Suppressor macrophage treated with lipopolysaccharide for 4 hours (primary cell): ENCODE measurements around the gene MXRA5.
A peak's percentile ranks its signal among the peaks of the same experiment; 100 is the strongest.
"Not testable (repeated sequence)": the region's sequence is repeated elsewhere in the genome, so short reads cannot be mapped to it uniquely, and the experiment has no call there.

Experiments
- DNase-seq: peaks from one replicate; pipeline ENCODE4 v3.0.0-alpha.2; 2020

MXRA5 gene

DNA sequence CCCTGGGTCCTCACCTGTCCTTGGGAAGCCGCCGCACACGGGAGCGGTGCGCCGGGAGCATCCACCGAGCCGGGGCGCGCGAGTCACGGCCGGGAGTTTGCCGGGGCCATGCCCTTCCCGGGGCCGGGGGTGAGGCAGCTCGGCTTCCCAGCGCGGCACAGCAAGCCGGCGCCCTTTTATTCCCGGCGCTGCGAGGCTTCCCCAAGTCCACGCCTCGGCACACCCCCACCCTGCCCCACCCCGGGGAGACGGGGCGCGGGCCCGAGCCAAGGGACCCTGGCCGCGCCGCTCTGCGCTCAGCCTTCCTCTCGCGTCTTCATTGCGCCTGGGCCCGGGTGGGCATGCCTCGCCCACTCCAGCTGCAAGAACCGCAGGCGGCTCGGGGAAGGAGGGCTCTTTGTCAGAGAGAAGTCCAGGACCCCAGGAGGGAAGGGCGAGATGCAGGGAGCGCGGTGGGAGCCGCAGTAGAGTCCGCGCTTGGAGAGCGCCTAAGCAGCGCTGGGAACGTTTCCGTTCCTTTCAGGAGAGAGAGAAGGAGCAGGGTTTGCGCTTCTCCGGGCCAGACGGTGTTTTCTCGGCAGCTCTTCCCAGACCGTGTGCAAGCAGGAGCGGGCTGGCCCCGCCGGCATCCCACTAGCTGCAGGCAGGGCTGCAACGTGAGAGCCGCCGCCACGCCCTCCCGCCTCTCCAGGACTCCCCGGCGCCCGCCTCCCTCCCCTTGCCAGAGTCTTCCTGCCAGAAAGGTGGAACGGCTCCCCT is at the start of gene MXRA5:
TSS of gene MXRA5 (minus strand) at position 152 of the 759 bp plus-strand sequence. CDS start 2,819 bp downstream, outside the sequence.
- no peak for DNase-seq

DNA sequence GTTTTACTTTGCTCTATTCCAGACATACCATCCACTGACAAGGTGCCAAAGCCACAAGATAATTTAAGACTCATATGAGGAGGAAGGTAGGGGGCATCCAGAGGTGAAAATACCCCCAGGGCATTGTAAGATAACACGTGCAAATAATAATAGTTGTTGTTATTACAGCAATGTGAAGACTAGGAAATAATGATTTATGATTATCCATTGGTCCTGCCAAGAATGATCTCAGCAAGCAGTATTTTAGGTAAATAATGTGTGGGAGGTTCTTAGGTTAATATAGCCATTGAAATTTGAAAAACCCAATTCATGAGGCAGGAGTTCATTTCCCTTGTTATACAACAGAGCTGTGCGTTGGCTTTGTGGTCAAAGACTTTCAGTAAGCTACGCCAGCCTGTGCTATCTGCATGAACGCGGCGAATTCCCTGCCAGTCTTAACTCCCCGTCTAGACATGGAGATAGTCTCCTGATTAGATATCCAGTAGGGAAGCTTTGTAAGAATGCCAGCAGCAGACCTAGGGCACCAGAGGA is 47.2 kb upstream of the MXRA5 start:
- DNase-seq = no peak

DNA sequence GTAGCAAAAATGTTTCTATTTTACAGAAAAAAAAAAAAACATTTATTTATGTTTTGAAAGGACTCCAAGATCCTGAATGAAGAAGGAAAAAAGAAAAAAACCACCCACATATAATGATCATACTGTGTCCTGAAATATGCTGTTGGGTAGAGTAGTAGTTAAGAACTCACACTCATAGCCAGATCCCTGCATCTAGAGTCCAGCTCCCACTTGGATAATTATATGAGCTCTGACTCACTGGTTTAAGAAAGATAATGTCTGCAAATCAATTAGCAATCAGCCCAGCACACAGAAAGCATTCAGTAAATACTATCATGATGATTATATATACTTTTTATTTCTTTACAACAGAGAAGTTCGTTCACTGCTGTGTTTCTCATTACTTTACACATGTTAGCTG is 46.7 kb upstream of the MXRA5 start:
- no peak for DNase-seq

DNA sequence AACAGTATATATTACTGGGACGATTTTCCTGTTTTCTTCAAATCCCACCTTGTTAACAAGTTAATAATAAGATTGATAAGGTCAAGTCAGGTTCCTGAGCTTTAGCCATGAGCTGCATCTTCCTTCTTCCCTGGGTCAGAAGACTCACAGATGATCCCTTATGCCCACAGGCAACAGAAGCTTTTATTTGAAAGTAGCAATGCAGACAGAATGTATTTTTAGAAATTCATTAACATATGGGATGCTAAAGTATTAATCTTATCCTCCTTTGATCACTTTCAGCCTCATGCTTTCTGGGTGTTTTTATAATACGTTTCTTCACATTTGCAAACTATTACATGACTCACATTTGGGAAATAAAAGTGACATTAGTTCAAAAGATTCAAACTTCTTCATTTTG is 42.0 kb upstream of the MXRA5 start:
- no peak for DNase-seq

DNA sequence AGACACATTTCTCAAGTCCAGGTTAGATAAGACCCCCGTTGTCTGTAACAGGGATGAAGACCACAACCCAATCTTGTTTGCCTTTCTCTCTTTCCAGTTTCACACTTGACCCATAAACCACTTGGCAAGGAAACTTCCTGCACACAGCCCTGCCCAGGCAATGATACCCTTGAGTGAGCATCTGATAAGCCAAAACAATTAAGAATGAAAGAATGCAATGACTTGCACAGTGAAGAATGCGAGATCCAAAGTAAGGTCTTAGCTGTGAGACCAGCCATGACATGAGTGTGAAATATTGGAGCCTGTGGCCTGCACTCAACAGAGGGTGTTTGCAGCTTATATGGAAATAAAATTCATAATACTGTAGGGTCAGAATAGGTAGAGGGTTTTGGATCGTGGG is 37.9 kb upstream of the MXRA5 start:
- no peak for DNase-seq

GRCh38 chrX:3380603-3381002 is 34.2 kb upstream of the MXRA5 start:
- DNase-seq = no peak

DNA sequence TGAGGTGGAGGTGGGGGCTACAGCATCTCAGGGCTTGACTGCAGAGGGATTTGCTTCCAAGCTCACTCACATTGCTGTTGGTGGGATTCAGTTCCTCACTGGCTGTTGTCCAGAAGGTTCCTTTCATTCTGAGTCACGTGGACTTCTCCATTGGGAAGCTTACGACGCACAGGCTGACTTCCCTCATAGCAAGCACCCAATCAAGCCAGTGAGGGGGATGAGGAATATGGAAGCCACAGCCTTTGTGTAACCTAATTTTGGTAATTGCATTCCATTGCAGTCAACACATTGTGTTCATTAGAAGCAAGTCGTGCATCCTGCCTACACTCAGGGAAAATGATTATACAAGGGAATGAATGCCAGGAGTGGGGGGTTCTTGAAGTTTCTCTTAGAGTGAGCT is 32.7 kb upstream of the MXRA5 start:
- DNase-seq = peak; percentile 0

DNA sequence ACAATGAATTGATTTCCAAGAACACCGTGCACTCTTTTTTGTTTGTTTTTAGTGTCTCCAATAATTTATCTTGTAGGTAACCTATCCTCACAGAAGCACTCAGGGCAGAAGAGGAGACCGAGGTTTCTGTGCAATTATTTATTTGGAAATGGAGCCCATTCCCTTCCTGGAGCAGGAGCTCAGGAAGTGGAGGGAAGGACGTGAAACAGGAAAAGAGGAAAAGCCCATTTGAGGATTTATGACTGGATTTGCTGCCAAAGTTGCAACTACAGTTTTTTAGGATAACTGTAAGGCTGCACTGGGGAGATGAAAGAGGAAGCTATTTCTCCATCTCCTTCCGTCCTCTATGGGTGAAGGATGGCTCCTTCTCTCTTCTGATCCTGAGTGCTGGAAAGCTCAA is 31.7 kb upstream of the MXRA5 start:
- no peak for DNase-seq

DNA sequence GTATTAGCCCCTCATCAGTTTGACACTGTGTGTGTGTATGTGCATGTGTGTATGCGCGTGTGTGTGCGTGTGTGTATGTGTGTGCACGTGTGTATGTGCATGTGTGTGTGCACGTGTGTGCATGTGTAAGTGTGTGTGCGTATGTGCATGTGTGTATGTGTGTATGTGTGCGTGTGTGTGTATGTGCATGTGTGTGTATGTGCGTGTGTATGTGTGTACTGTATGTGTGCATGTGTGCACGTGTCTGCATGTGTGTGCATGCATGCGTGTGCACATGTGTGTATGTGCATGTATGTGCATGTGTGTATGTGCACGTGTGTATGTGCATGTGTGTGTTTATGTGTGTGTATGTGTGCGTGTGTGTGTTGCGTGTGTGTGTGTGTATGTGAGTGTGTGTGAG is 31.1 kb upstream of the MXRA5 start:
- no peak for DNase-seq

DNA sequence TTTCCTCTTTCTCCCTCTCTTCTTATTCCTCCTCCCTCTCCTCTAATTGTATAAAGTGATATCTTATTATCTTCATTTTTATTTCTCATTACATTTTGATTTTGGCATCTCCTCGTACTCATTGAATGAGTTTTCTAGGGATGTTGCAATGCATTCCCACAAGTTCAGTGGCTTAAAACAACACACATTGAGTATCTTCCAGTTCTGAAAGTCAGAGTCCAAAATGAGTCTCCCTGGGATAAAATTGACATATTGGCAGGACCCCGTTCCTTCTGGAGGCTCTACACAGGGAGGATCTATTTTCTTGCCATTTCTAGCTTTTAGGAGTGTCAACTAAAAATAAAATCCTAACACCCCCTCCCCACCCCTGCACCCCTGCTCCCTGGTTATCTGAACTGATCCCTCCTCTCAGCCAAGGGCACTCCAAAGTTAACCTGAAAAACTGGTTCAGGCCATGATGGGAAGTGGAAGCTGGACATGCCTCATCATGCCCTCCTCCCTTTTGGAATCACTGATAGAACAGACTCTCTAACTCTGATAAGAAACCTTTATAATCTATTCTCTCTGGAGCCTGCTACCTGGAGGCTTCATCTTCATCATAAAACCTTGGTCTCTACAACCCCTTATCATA is 29.5 kb upstream of the MXRA5 start:
- DNase-seq = not testable (repeated sequence)

- no peak for DNase-seq
Observed at GRCh38 chrX:3374108-3374800, 27.8 kb upstream of the MXRA5 start.

GRCh38 chrX:3371163-3371562 is 24.7 kb upstream of the MXRA5 start:
- DNase-seq = no peak

GRCh38 chrX:3370656-3371055 is 24.2 kb upstream of the MXRA5 start:
- no peak for DNase-seq

- no peak for DNase-seq
Observed at GRCh38 chrX:3362956-3363355, 16.5 kb upstream of the MXRA5 start.

DNA sequence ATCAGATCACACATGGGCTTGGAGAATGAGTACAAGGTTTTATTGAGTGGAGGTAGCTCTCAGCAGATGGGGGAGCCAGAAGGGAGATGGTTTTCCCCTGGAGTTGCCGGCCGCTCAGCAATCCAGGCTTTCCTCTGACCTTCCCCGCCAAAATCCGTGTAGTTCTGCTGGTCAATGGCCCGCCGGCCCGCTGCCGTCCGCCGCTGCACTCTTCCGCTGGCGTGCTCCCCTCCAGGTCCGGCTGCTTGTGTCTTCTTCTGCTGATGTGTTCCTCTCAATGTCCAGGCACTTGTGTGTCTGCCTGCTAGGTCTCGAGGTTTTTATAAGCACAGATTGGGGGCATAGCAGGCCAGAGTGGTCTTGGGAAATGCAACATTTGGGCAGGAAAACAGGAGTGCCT is 14.4 kb upstream of the MXRA5 start:
- DNase-seq = no peak

DNA sequence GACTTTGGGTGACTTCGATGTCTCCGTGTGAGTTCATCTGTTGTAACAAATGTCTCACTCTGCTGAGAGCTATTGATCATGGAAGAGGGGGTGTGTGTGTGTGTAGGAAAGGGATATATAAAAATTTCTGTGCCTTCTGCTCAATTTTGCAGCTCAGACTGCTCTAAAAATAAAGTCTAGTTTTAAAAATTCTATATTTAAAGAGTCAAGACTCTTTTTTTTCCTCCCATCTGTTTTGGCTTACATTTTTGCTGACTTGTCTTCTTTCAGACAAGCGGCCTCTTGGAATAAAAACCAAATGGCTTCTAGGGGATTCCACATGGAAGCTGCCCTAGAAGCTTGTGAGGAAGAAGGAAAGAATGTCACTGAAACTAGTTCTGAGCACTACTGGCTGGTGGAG is 6.3 kb upstream of the MXRA5 start:
- DNase-seq = not testable (repeated sequence)

GRCh38 chrX:3351276-3351675 is 4.8 kb upstream of the MXRA5 start:
- no peak for DNase-seq

- DNase-seq = no peak
Observed at GRCh38 chrX:3348191-3348590, 1.7 kb upstream of the MXRA5 start.

DNA sequence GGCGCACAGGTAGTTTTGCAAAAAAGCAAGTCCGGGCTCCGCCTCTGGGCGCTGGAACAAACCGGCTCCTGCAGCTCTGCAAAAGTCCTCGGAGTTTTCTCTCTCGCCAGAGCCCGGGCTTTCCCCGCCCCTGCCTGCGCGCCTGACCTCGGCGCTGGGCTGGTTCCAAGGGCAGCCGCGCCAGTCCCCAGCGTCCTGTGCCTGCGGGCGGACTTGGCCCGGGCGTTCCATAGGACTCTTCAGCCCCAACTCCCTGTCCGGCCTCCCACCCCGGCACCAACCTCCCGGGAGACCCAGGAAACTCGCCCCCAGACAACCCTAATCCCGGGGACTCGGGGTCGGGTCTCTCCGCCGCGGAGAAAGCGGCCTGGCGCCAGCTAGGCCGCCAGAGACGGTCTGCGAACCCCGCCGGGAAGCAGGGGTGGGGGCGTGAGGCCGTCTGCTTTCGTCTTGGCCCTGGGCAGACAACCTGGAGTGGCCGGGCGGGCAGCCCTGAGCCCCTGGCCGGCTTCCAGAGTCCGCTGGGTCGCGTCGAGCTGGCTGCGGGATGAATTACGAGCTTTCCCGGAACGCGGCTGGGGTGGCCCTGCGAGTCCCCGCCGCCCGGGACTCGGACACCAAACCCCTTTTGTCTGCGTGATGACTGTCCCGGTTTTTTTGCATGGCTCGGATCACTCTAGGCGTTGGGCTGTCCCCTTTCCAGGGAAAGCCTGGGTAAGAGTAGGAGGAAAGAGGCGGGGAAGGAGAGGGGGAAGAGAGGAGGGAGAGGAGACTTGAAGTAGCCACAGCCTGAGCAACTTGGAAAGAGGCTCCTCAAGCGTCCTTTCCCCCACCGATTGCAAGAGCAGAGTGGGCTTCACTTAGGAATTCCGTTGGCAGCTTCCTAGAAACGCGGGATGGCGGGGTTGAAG is 916 bp downstream of the MXRA5 start:
- no peak for DNase-seq

GRCh38 chrX:3343569-3343968 is 2.9 kb downstream of the MXRA5 start:
- not testable (repeated sequence) for DNase-seq

- DNase-seq = no peak
Observed at GRCh38 chrX:3340016-3340415, 6.4 kb downstream of the MXRA5 start.

GRCh38 chrX:3326681-3327080 is 19.8 kb downstream of the MXRA5 start:
- no peak for DNase-seq
